SK-N-SH (cell line): Measurements from ENCODE around the gene REV1. TPM values are rescaled to one million over a fixed set of nuclear protein-coding genes. Genes with fewer than 3 reads are reported as not detected.

Source experiments
- CTCF ChIA-PET: fragments of 300-600, 350-600 bp; formaldehyde crosslinking; extraction: SDS; loops from one replicate; lab custom pipeline; 2021; lab: Yijun Ruan, JAX
- POLR2A ChIA-PET: fragments of 350-600 bp; sonication (Branson Sonifier 250); formaldehyde crosslinking; extraction: SDS; loops from one replicate; lab custom pipeline; 2020; ENCODE audit warnings: antibody characterized with exemption, inconsistent platforms; lab: Yijun Ruan, JAX
- DNase-seq: peaks from one replicate; pipeline ENCODE4 v3.0.0; 2012
- H2AFZ ChIP-seq: fragments of 200-600 bp; sonication (generic); 2 replicates; pipeline ENCODE4 v1.8.1; 2016; ENCODE audit warnings: antibody characterized with exemption, mild to moderate bottlenecking, low read depth
- H3F3A ChIP-seq: fragments of 200-600 bp; sonication (generic); replicated peaks from 2 replicates; pipeline ENCODE3; 2016; ENCODE audit warnings: antibody characterized with exemption, mild to moderate bottlenecking; ENCODE audit not compliant: insufficient read depth
- H3K27ac ChIP-seq, 2 experiments: fragments of 200-500 bp in 1 of 2; fragments of 200-600 bp in 1 of 2; sonication (Bioruptor generic) in 1 of 2; sonication (generic), shearing (Covaris generic) in 1 of 2; 2 replicates each; pipeline versions ENCODE4 v1.5.1 to v1.6.1; 2014 to 2016; ENCODE audit warnings: low read depth in 2 of 2, inconsistent platforms in 1 of 2, low read length in 1 of 2, mild to moderate bottlenecking in 1 of 2, mixed read lengths in 1 of 2
- H3K27me3 ChIP-seq: fragments of 200-600 bp; sonication (generic), shearing (Covaris generic); 2 replicates; pipeline ENCODE4 v1.6.1; 2016; ENCODE audit warnings: mixed run types; ENCODE audit not compliant: insufficient read depth
- H3K36me3 ChIP-seq, 2 experiments: fragments of 200-500 bp in 1 of 2; fragments of 200-600 bp in 1 of 2; sonication (Bioruptor generic) in 1 of 2; sonication (generic) in 1 of 2; replicated peaks in 1 of 2; 2 replicates each; pipeline versions ENCODE3 to v1.5.1; 2014 to 2016; ENCODE audit warnings: low read length in 1 of 2, mild to moderate bottlenecking in 1 of 2; ENCODE audit not compliant: insufficient read depth in 2 of 2, control insufficient read depth in 1 of 2
- H3K4me1 ChIP-seq, 2 experiments: fragments of 200-500 bp in 1 of 2; fragments of 200-600 bp in 1 of 2; sonication (Bioruptor generic) in 1 of 2; sonication (generic), shearing (Covaris generic) in 1 of 2; 2 replicates each; pipeline versions ENCODE4 v1.5.1 to v1.6.1; 2014 to 2016; ENCODE audit warnings: low read depth in 1 of 2, low read length in 1 of 2, mixed run types in 1 of 2; ENCODE audit not compliant: insufficient read depth in 2 of 2, control insufficient read depth in 1 of 2
- H3K4me2 ChIP-seq: fragments of 200-600 bp; sonication (generic), shearing (Covaris generic); 2 replicates; pipeline ENCODE4 v1.6.1; 2017; ENCODE audit warnings: mixed run types
- H3K4me3 ChIP-seq, 2 experiments: fragments of 200-500 bp in 1 of 2; fragments of 200-600 bp in 1 of 2; sonication (Bioruptor generic) in 1 of 2; sonication (generic), shearing (Covaris generic) in 1 of 2; 2 replicates each; pipeline versions ENCODE4 v1.5.1 to v1.8.1; 2014 to 2016; ENCODE audit warnings: low read depth in 2 of 2, inconsistent platforms in 1 of 2, low read length in 1 of 2, mild to moderate bottlenecking in 1 of 2, mixed read lengths in 1 of 2, moderate library complexity in 1 of 2
- H3K79me2 ChIP-seq: fragments of 200-600 bp; sonication (generic); 2 replicates; pipeline ENCODE4 v1.8.1; 2017; ENCODE audit warnings: mild to moderate bottlenecking; ENCODE audit not compliant: insufficient read depth
- H3K9ac ChIP-seq: fragments of 200-600 bp; sonication (generic); 2 replicates; pipeline ENCODE4 v1.6.1; 2017; ENCODE audit warnings: mixed run types
- H3K9me2 ChIP-seq: fragments of 200-600 bp; sonication (generic); 2 replicates; pipeline ENCODE4 v1.6.1; 2017; ENCODE audit warnings: mixed run types
- H3K9me3 ChIP-seq: fragments of 200-600 bp; sonication (generic); 2 replicates; pipeline ENCODE4 v1.6.1; 2017; ENCODE audit warnings: mixed run types, mild to moderate bottlenecking, moderate library complexity
- H4K20me1 ChIP-seq: fragments of 200-600 bp; sonication (generic); 2 replicates; pipeline ENCODE4 v1.6.1; 2017; ENCODE audit warnings: mild to moderate bottlenecking, mixed run types; ENCODE audit not compliant: insufficient read depth
- EZH2phosphoT487 ChIP-seq: fragments of 200-600 bp; sonication (generic); IDR thresholded peaks from 2 replicates; pipeline ENCODE4 v1.6.1; 2017; ENCODE audit warnings: low read depth, mixed run types, mild to moderate bottlenecking, antibody characterized with exemption, moderate library complexity, borderline replicate concordance
- FOXJ3 ChIP-seq: sonication (generic); formaldehyde crosslinking; IDR thresholded peaks from 2 replicates; pipeline ENCODE4 v1.5.1; 2020; ENCODE audit warnings: mild to moderate bottlenecking, missing genetic modification reagents
- GABPA ChIP-seq: IDR thresholded peaks from 2 replicates; pipeline ENCODE4 v1.4.0; 2012; ENCODE audit warnings: low read depth, mild to moderate bottlenecking
- GATA2 ChIP-seq: sonication (generic); formaldehyde crosslinking; IDR thresholded peaks from 2 replicates; pipeline ENCODE4 v1.5.0; 2020; ENCODE audit warnings: mild to moderate bottlenecking, missing genetic modification reagents
- MEF2A ChIP-seq: IDR thresholded peaks from 2 replicates; pipeline ENCODE4 v1.4.0; 2012; ENCODE audit warnings: low read depth, borderline replicate concordance
- NFIC ChIP-seq: IDR thresholded peaks from 2 replicates; pipeline ENCODE4 v1.4.0; 2012; ENCODE audit warnings: borderline replicate concordance
- NRF1 ChIP-seq: IDR thresholded peaks from 2 replicates; pipeline ENCODE4 v1.6.1; 2012; ENCODE audit warnings: low read depth, mild to moderate bottlenecking, low read length
- POLR2AphosphoS5 ChIP-seq: IDR thresholded peaks from 2 replicates; pipeline ENCODE4 v1.6.1; 2012; ENCODE audit warnings: low read depth, low read length
- RCOR1 ChIP-seq: fragments of 150-350 bp; IDR thresholded peaks from 2 replicates; pipeline ENCODE4 v1.6.1; 2017; ENCODE audit warnings: antibody characterized with exemption, low read length
- RXRA ChIP-seq: IDR thresholded peaks from 2 replicates; pipeline ENCODE4 v1.4.0; 2012; ENCODE audit warnings: low read depth, mild to moderate bottlenecking, borderline replicate concordance
- SIN3A ChIP-seq: IDR thresholded peaks from 2 replicates; pipeline ENCODE4 v1.6.1; 2012; ENCODE audit warnings: low read depth, mild to moderate bottlenecking, low read length, moderate library complexity, borderline replicate concordance
- SMC3 ChIP-seq: IDR thresholded peaks from 2 replicates; pipeline ENCODE4 v1.6.1; 2012; ENCODE audit warnings: low read depth, low read length, improper control_type of control experiment
- TCF12 ChIP-seq: IDR thresholded peaks from 2 replicates; pipeline ENCODE4 v1.4.0; 2012
- TEAD4 ChIP-seq: IDR thresholded peaks from 2 replicates; pipeline ENCODE4 v1.4.0; 2012; ENCODE audit warnings: mild to moderate bottlenecking, borderline replicate concordance; ENCODE audit not compliant: insufficient read depth
- WGBS: methylation state at CpG from one replicate; pipeline ENCODE4 v1.1.6; 2017; ENCODE audit warnings: low lambda C conversion rate; 5-methylcytosine and 5-hydroxymethylcytosine counted together
- polyA plus RNA-seq, 3 experiments: library from polyadenylated mRNA; depleted of rRNA; stranded (reverse); fragments of >200 nt; gene quantifications; 2 replicates each; pipeline ENCODE4 v1.2.3, GENCODE V29; 2012
- TF ChIP-seq, protein P1 (sequence below): fragments of 200-600 bp; sonication (generic); IDR thresholded peaks from 2 replicates; pipeline ENCODE4 v1.6.1; 2017; ENCODE audit warnings: antibody characterized with exemption, mild to moderate bottlenecking, moderate library complexity
- TF ChIP-seq, protein P2 (sequence below): IDR thresholded peaks from 2 replicates; pipeline ENCODE4; 2012
- TF ChIP-seq, protein P3 (sequence below): IDR thresholded peaks from 2 replicates; pipeline ENCODE4 v1.4.0; 2012; ENCODE audit warnings: low read depth, borderline replicate concordance
- TF ChIP-seq, protein P4 (sequence below): fragments of 150-350 bp; IDR thresholded peaks from 2 replicates; pipeline ENCODE4 v1.6.1; 2017; ENCODE audit warnings: antibody characterized with exemption, low read length, low read depth, borderline replicate concordance

Gene REV1
- polyA plus RNA-seq, 1 of the 3 experiments (the other 2 are of a cell fraction): 15.9 TPM

DNA sequence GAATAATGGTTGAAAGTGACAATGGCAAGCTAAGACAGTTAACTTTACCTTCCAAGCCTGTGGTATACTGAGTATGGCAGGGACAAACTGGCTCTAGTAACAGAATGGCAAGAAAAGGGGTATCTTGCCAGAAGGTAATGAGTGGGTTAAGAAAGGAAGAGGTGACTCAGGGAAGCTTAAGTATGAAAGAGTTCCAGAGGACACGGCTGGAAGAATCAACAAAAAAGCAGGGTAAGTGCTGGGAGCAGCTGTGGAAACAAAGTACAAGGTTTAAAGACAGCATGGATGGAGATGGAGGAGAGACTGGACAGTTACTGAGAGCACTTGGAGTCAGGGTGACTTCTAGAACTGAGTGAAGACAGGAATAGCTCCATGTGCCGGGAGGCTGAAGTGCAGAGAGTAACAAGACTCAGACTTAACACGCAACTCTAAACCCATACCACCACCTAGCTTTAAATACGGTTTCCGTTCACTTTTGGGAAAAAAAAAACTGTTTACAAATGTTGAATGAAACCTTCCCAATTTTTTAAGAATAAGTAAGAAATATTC, 69.0 kb downstream of the REV1 start:
- Histone ChIP-seq H3K9me2 (no peaks in the 10 kb centered on the region), H3F3A (peaks cover 5% of the 10 kb centered on the region), H3K4me2 (peak overlapping the region; percentile 44; the same call in 1 of the 2 replicates), H3K9me3 (no peaks in the 10 kb centered on the region), H3K4me1 (peaks cover 0 to 14% of the 10 kb centered on the region in 2 experiments; a peak in 1 of 4 replicates), H3K9ac (no peak overlapping the region), H3K27ac (peak overlapping the region in 1 of 2 experiments; percentile 8; a peak in 1 of 4 replicates), H3K79me2 (peaks cover 17% of the 10 kb centered on the region; the same call in 1 of the 2 replicates), H2AFZ (no peak overlapping the region), H4K20me1 (no peaks in the 10 kb centered on the region), H3K36me3 (peaks cover 63 to 73% of the 10 kb centered on the region in 2 experiments), H3K27me3 (no peaks in the 10 kb centered on the region), H3K4me3 (no peak overlapping the region)
- 79% methylated on average over 5 of the region's 5 CpGs for WGBS
- ChIA-PET POLR2A (no interaction called here), CTCF (interaction anchor here (0.8 to 1.3 kb wide), 4 partner anchors 10 to 84 kb away, joined by 3 to 5 read pairs (median 4); partner anchors contain the start of gene EIF5B)
- TF ChIP-seq RXRA (no peak), TEAD4 (no peak), SMC3 (no peak), TCF12 (no peak), MEF2A (no peak), GATA2 (CRISPR knock-in tag) (no peak), EZH2phosphoT487 (no peak), NFIC (no peak), POLR2AphosphoS5 (no peak), SIN3A (no peak), NRF1 (no peak), RCOR1 (no peak), FOXJ3 (no peak), GABPA (no peak)
- TF ChIP-seq, protein P1, sequence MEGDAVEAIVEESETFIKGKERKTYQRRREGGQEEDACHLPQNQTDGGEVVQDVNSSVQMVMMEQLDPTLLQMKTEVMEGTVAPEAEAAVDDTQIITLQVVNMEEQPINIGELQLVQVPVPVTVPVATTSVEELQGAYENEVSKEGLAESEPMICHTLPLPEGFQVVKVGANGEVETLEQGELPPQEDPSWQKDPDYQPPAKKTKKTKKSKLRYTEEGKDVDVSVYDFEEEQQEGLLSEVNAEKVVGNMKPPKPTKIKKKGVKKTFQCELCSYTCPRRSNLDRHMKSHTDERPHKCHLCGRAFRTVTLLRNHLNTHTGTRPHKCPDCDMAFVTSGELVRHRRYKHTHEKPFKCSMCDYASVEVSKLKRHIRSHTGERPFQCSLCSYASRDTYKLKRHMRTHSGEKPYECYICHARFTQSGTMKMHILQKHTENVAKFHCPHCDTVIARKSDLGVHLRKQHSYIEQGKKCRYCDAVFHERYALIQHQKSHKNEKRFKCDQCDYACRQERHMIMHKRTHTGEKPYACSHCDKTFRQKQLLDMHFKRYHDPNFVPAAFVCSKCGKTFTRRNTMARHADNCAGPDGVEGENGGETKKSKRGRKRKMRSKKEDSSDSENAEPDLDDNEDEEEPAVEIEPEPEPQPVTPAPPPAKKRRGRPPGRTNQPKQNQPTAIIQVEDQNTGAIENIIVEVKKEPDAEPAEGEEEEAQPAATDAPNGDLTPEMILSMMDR: no peak
- TF ChIP-seq, protein P2, sequence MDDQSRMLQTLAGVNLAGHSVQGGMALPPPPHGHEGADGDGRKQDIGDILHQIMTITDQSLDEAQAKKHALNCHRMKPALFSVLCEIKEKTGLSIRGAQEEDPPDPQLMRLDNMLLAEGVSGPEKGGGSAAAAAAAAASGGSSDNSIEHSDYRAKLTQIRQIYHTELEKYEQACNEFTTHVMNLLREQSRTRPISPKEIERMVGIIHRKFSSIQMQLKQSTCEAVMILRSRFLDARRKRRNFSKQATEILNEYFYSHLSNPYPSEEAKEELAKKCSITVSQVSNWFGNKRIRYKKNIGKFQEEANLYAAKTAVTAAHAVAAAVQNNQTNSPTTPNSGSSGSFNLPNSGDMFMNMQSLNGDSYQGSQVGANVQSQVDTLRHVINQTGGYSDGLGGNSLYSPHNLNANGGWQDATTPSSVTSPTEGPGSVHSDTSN: no peak
- TF ChIP-seq, protein P3, sequence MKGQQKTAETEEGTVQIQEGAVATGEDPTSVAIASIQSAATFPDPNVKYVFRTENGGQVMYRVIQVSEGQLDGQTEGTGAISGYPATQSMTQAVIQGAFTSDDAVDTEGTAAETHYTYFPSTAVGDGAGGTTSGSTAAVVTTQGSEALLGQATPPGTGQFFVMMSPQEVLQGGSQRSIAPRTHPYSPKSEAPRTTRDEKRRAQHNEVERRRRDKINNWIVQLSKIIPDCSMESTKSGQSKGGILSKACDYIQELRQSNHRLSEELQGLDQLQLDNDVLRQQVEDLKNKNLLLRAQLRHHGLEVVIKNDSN: no peak
- TF ChIP-seq, protein P4, sequence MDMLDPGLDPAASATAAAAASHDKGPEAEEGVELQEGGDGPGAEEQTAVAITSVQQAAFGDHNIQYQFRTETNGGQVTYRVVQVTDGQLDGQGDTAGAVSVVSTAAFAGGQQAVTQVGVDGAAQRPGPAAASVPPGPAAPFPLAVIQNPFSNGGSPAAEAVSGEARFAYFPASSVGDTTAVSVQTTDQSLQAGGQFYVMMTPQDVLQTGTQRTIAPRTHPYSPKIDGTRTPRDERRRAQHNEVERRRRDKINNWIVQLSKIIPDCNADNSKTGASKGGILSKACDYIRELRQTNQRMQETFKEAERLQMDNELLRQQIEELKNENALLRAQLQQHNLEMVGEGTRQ: no peak
- DNase-seq: no peak
